PFSK-1 (cell line): ENCODE data around the gene DISC1.

Source experiments
- POLR2AphosphoS5 ChIP-seq: IDR thresholded peaks from 2 replicates; pipeline ENCODE4 v1.6.1; 2012; ENCODE audit warnings: low read depth, mild to moderate bottlenecking, control low read depth, low read length, moderate library complexity
- TAF1 ChIP-seq: IDR thresholded peaks from 2 replicates; pipeline ENCODE4 v1.6.1; 2012; ENCODE audit warnings: low read length, control low read depth, borderline replicate concordance; ENCODE audit not compliant: insufficient read depth
- TF ChIP-seq, protein P1 (sequence below), 2 experiments: IDR thresholded peaks; 2 replicates each; pipeline versions ENCODE4 v1.6.1 to v1.8.0; 2011 to 2012; ENCODE audit warnings: low read depth in 2 of 2, low read length in 2 of 2, control low read depth in 1 of 2, inconsistent platforms in 1 of 2, mild to moderate bottlenecking in 1 of 2, moderate library complexity in 1 of 2; ENCODE audit not compliant: insufficient read depth in 1 of 2

DNA sequence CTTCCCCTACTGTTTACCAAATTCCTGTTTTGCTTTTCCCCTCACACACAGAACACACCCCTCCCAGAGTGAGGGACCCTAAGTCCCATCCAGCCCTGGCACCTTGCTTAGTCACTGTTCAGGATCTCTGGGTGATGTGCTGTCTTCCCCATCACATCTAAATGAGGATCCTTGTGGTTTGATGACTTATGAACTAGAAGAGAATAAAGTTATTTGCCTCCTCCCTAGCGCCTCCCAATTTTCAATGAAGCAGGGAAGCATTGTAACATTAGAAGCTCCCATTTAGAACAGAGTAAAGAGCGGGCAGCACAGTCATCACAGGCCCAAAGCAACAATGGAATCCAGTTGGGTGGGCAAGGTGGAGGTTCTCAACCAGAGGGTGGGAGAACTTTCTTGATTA lies 27.0 kb downstream of the DISC1 start:
- TF ChIP-seq POLR2AphosphoS5 = no peak
- TF ChIP-seq, protein P1, sequence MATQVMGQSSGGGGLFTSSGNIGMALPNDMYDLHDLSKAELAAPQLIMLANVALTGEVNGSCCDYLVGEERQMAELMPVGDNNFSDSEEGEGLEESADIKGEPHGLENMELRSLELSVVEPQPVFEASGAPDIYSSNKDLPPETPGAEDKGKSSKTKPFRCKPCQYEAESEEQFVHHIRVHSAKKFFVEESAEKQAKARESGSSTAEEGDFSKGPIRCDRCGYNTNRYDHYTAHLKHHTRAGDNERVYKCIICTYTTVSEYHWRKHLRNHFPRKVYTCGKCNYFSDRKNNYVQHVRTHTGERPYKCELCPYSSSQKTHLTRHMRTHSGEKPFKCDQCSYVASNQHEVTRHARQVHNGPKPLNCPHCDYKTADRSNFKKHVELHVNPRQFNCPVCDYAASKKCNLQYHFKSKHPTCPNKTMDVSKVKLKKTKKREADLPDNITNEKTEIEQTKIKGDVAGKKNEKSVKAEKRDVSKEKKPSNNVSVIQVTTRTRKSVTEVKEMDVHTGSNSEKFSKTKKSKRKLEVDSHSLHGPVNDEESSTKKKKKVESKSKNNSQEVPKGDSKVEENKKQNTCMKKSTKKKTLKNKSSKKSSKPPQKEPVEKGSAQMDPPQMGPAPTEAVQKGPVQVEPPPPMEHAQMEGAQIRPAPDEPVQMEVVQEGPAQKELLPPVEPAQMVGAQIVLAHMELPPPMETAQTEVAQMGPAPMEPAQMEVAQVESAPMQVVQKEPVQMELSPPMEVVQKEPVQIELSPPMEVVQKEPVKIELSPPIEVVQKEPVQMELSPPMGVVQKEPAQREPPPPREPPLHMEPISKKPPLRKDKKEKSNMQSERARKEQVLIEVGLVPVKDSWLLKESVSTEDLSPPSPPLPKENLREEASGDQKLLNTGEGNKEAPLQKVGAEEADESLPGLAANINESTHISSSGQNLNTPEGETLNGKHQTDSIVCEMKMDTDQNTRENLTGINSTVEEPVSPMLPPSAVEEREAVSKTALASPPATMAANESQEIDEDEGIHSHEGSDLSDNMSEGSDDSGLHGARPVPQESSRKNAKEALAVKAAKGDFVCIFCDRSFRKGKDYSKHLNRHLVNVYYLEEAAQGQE (IDR thresholded peaks at IDR 0.05; ENCODE audit: insufficient read depth in 1 of 2, low read depth in 2 of 2, low read length in 2 of 2) = no peak
- TF ChIP-seq TAF1 = no peak
